HEK293 (cell line): ENCODE measurements around the gene PUM2.

ENCODE experiments used
- CTCF ChIP-seq: fragments of 450-650 bp; formaldehyde crosslinking; IDR thresholded peaks from 2 replicates; pipeline ENCODE4 v1.5.1; 2016; ENCODE audit warnings: missing biosample characterization, missing genetic modification characterization
- SALL2 ChIP-seq: fragments of 450-650 bp; formaldehyde crosslinking; IDR thresholded peaks from 2 replicates; pipeline ENCODE4 v1.5.0; 2017; ENCODE audit warnings: missing biosample characterization, mild to moderate bottlenecking, missing genetic modification characterization, borderline replicate concordance
- SP7 ChIP-seq: fragments of 450-650 bp; formaldehyde crosslinking; IDR thresholded peaks from 2 replicates; pipeline ENCODE4 v1.5.1; 2016; ENCODE audit warnings: missing biosample characterization, missing genetic modification characterization
- ZNF146 ChIP-seq: fragments of 450-650 bp; formaldehyde crosslinking; IDR thresholded peaks from 2 replicates; pipeline ENCODE4 v1.5.1; 2016; ENCODE audit warnings: missing biosample characterization, missing genetic modification characterization
- ZNF24 ChIP-seq: fragments of 450-650 bp; formaldehyde crosslinking; IDR thresholded peaks from 2 replicates; pipeline ENCODE4 v1.5.1; 2016; ENCODE audit warnings: missing biosample characterization, missing genetic modification characterization
- ZNF391 ChIP-seq: fragments of 450-650 bp; formaldehyde crosslinking; IDR thresholded peaks from 2 replicates; pipeline ENCODE4 v1.5.1; 2016; ENCODE audit warnings: low read depth, missing biosample characterization, missing genetic modification characterization, borderline replicate concordance
- ZNF423 ChIP-seq: fragments of 450-650 bp; formaldehyde crosslinking; IDR thresholded peaks from 2 replicates; pipeline ENCODE4 v1.5.1; 2016; ENCODE audit warnings: missing biosample characterization, missing genetic modification characterization
- ZNF580 ChIP-seq: fragments of 450-650 bp; formaldehyde crosslinking; IDR thresholded peaks from 2 replicates; pipeline ENCODE4 v1.5.1; 2016; ENCODE audit warnings: missing biosample characterization, missing genetic modification characterization
- ZSCAN30 ChIP-seq: fragments of 450-650 bp; IDR thresholded peaks from 2 replicates; pipeline ENCODE4 v1.5.1; 2018; ENCODE audit warnings: missing biosample characterization, mild to moderate bottlenecking, missing genetic modification characterization, moderate library complexity

DNA sequence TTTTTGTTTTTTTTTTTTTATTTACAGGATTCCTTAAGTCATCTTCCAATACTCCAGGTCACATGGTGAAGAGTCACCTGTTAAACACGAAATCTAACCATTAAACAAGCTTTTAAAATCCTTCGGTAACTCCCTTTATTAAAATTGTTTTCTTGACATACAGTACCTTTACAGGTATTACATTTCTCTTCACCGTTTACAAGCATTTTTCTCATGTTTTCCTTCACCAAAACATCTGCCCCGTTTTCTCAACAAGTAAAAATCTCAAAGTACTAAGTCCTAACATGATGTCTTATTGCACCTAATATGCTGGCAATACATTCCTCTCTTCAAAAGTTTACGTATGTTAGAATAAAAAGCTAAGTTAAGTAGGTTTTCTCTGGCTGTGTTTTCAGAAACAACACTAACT is 1.1 kb downstream of the PUM2 start:
- TF ChIP-seq CTCF (no peak), ZNF391 (tag by site-specific recombination) (no peak), ZNF423 (tag by site-specific recombination) (no peak), SALL2 (tag by site-specific recombination) (no peak), ZSCAN30 (no peak), SP7 (tag by site-specific recombination) (no peak), ZNF24 (tag by site-specific recombination) (no peak), ZNF146 (tag by site-specific recombination) (no peak), ZNF580 (tag by site-specific recombination) (no peak)
